Glomerular visceral epithelial cell (primary cell): ENCODE measurements around the gene CTBP2.
"Not testable (repeated sequence)": the region's sequence is repeated elsewhere in the genome, so short reads cannot be mapped to it uniquely, and the experiment has no call there.

Experiments used
- DNase-seq: peaks from one replicate; pipeline ENCODE4 v3.0.0-alpha.2; 2016; ENCODE audit errors: extremely low spot score

Gene CTBP2

GRCh38 chr10:125064681-125065492 is 95.5 kb downstream of the CTBP2 start:
- DNase-seq: peak; percentile 92

- DNase-seq: no peak
Observed at GRCh38 chr10:125063256-125063925, 97.0 kb downstream of the CTBP2 start.

GRCh38 chr10:125062914-125063230 is 97.5 kb downstream of the CTBP2 start:
- no peak for DNase-seq

GRCh38 chr10:125062227-125062913 is 98.0 kb downstream of the CTBP2 start:
- DNase-seq: no peak

GRCh38 chr10:125061557-125062226 is 98.7 kb downstream of the CTBP2 start:
- no peak for DNase-seq

- peak; percentile 67 for DNase-seq
Observed at GRCh38 chr10:125060826-125061556, 99.4 kb downstream of the CTBP2 start.

GRCh38 chr10:125060482-125060825 is 99.9 kb downstream of the CTBP2 start:
- peak; percentile 44 for DNase-seq

GRCh38 chr10:125060026-125060425 is 100.3 kb downstream of the CTBP2 start:
- no peak for DNase-seq

- DNase-seq: not testable (repeated sequence)
Observed at GRCh38 chr10:125059348-125059747, 101.0 kb downstream of the CTBP2 start.

GRCh38 chr10:125057158-125058001 is 103.0 kb downstream of the CTBP2 start:
- peak; percentile 27 for DNase-seq

- no peak for DNase-seq
Observed at GRCh38 chr10:125056161-125057132, 103.9 kb downstream of the CTBP2 start.

GRCh38 chr10:125055446-125055845 is 104.9 kb downstream of the CTBP2 start:
- DNase-seq: no peak

- no peak for DNase-seq
Observed at GRCh38 chr10:125054669-125055268, 105.6 kb downstream of the CTBP2 start.

GRCh38 chr10:125054216-125054615 is 106.1 kb downstream of the CTBP2 start:
- no peak for DNase-seq

- DNase-seq: no peak
Observed at GRCh38 chr10:125052146-125052545, 108.2 kb downstream of the CTBP2 start.

- no peak for DNase-seq
Observed at GRCh38 chr10:125050383-125050782, 110.0 kb downstream of the CTBP2 start.

GRCh38 chr10:125049216-125049881 is 111.0 kb downstream of the CTBP2 start:
- no peak for DNase-seq

- peak; percentile 84 for DNase-seq
Observed at GRCh38 chr10:125048094-125048864, 112.1 kb downstream of the CTBP2 start.
